ENCODE results near the gene MMP28. TPM values are rescaled to one million over a fixed set of nuclear protein-coding genes. Genes with fewer than 3 reads are reported as not detected.

The MMP28 gene
- total RNA-seq, 3 donors from 2014 or later, result 5.6 to 25.6 (median 12.3) TPM

- H3K4me3 ChIP-seq, result peak within 1 kb of the TSS; percentile 56 to 73 (median 73)
- H3K27me3 ChIP-seq, result no peaks in the 10 kb centered on the region
- peak in 1 of 2 donors; percentile 16 for DNase-seq (ENCODE audit: low spot score in 2 of 2)
- no peak within 1 kb of the TSS for H3K27ac ChIP-seq
- H3K4me1 ChIP-seq, result peaks cover 0 to 3% of the 10 kb centered on the region in 2 donors
- intact Hi-C loops (cut with DNase I; ENCODE audit: low total_unique reads), result no loop called here
- no peaks in the 10 kb centered on the region for H3K9me3 ChIP-seq
- H3K36me3 ChIP-seq, result no peaks in the 10 kb centered on the region
- no peak for TF ChIP-seq POLR2A (IDR thresholded peaks at IDR 0.05)
- no peak for TF ChIP-seq POLR2AphosphoS5 (IDR thresholded peaks at IDR 0.05)
- TF ChIP-seq CTCF (IDR thresholded peaks at IDR 0.05), result no peak
Measured at GRCh38 chr17:35731239-35731916, 64.1 kb downstream of the MMP28 start, which contains the start of gene RASL10B. TSS of gene RASL10B (plus strand) at chr17:35731639. CDS start at chr17:35735185, 3,546 bp downstream.

- peaks cover 0 to 3% of the 10 kb centered on the region in 2 donors for H3K4me1 ChIP-seq
- intact Hi-C loops (cut with DNase I; ENCODE audit: low total_unique reads), result no loop called here
- H3K4me3 ChIP-seq, result no peak overlapping the region
- H3K9me3 ChIP-seq, result no peaks in the 10 kb centered on the region
- TF ChIP-seq POLR2A (IDR thresholded peaks at IDR 0.05) (no peak), CTCF (IDR thresholded peaks at IDR 0.05) (no peak), POLR2AphosphoS5 (IDR thresholded peaks at IDR 0.05) (no peak)
- peak in 1 of 2 donors; percentile 6 for DNase-seq (ENCODE audit: low spot score in 2 of 2)
- H3K27me3 ChIP-seq, result no peaks in the 10 kb centered on the region
- no peak overlapping the region for H3K27ac ChIP-seq
- no peaks in the 10 kb centered on the region for H3K36me3 ChIP-seq
Measured at GRCh38 chr17:35730400-35731005, 64.9 kb downstream of the MMP28 start.

GRCh38 chr17:35729405-35729833 lies 66.0 kb downstream of the MMP28 start:
- H3K27ac ChIP-seq, result no peak overlapping the region

GRCh38 chr17:35728551-35728950 lies 66.9 kb downstream of the MMP28 start:
- no peak for DNase-seq (ENCODE audit: low spot score in 2 of 2)
- Histone ChIP-seq H3K4me3 (no peak overlapping the region), H3K36me3 (no peaks in the 10 kb centered on the region), H3K9me3 (no peaks in the 10 kb centered on the region), H3K27ac (no peak overlapping the region), H3K4me1 (peaks cover 0 to 3% of the 10 kb centered on the region in 2 donors), H3K27me3 (no peaks in the 10 kb centered on the region)
- intact Hi-C loops (cut with DNase I; ENCODE audit: low total_unique reads), result no loop called here
- no peak for TF ChIP-seq POLR2AphosphoS5 (IDR thresholded peaks at IDR 0.05)
- TF ChIP-seq CTCF (IDR thresholded peaks at IDR 0.05), result no peak
- no peak for TF ChIP-seq POLR2A (IDR thresholded peaks at IDR 0.05)

More at GRCh38 chr17:35729405-35729833, 66.0 kb downstream of the MMP28 start:
- peaks cover 0 to 3% of the 10 kb centered on the region in 2 donors for H3K4me1 ChIP-seq
- H3K9me3 ChIP-seq, result no peaks in the 10 kb centered on the region
- no peak for DNase-seq (ENCODE audit: low spot score in 2 of 2)
- no peak overlapping the region for H3K4me3 ChIP-seq
- H3K36me3 ChIP-seq, result no peaks in the 10 kb centered on the region
- no peaks in the 10 kb centered on the region for H3K27me3 ChIP-seq
- TF ChIP-seq CTCF (IDR thresholded peaks at IDR 0.05) (no peak), POLR2A (IDR thresholded peaks at IDR 0.05) (no peak), POLR2AphosphoS5 (IDR thresholded peaks at IDR 0.05) (no peak)
- intact Hi-C loops (cut with DNase I; ENCODE audit: low total_unique reads), result no loop called here

- H3K4me3 ChIP-seq, result no peak overlapping the region
- H3K27me3 ChIP-seq, result no peaks in the 10 kb centered on the region
- peaks cover 0 to 3% of the 10 kb centered on the region in 2 donors for H3K4me1 ChIP-seq
- intact Hi-C loops (cut with DNase I; ENCODE audit: low total_unique reads), result no loop called here
- no peaks in the 10 kb centered on the region for H3K36me3 ChIP-seq
- TF ChIP-seq CTCF (IDR thresholded peaks at IDR 0.05), result no peak
- TF ChIP-seq POLR2A (IDR thresholded peaks at IDR 0.05), result no peak
- no peak for TF ChIP-seq POLR2AphosphoS5 (IDR thresholded peaks at IDR 0.05)
- H3K9me3 ChIP-seq, result no peaks in the 10 kb centered on the region
- no peak overlapping the region for H3K27ac ChIP-seq
- DNase-seq (ENCODE audit: low spot score in 2 of 2), result no peak
Measured at GRCh38 chr17:35727635-35728034, 67.8 kb downstream of the MMP28 start.

Measured in breast epithelium (tissue), 4 donors.